CD4-positive, alpha-beta T cell (primary cell): ENCODE measurements around the gene PDE9A. TPM values are rescaled to one million over a fixed set of nuclear protein-coding genes. Genes with fewer than 3 reads are reported as not detected.
"Not testable (repeated sequence)": the region's sequence is repeated elsewhere in the genome, so short reads cannot be mapped to it uniquely, and the experiment has no call there.

Experiments
- ATAC-seq: fragments of 200-7000 bp; cut with Tn5 transposase; one replicate; pipeline ENCODE4 v1.10.0; 2022; ENCODE audit warnings: mild to moderate bottlenecking; ENCODE audit not compliant: poor library complexity
- CTCF ChIA-PET: fragments of 350-600 bp; sonication (Branson Sonifier 250); formaldehyde crosslinking; loops from one replicate; lab custom pipeline; 2021; ENCODE audit warnings: antibody characterized with exemption, inconsistent platforms; lab: Charles Lee
- POLR2A ChIA-PET: fragments of 350-600 bp; sonication (Branson Sonifier 250); formaldehyde crosslinking; loops from one replicate; lab custom pipeline; 2021; ENCODE audit warnings: antibody characterized with exemption, inconsistent platforms; lab: Charles Lee
- DNase-seq, 14 experiments: peaks; one replicate each; pipeline ENCODE4 v3.0.0-alpha.2; 2013 to 2020; ENCODE audit warnings: mixed read lengths in 2 of 14
- H3K27ac ChIP-seq, 2 donors: one replicate each; pipeline versions ENCODE4 v1.5.1 to v1.7.0; 2013; ENCODE audit warnings: low read length in 2 of 2, low read depth in 1 of 2, mild to moderate bottlenecking in 1 of 2
- H3K27me3 ChIP-seq, 2 experiments: 1 replicate in 1 of 2; 2 replicates in 1 of 2; pipeline versions ENCODE4 v1.6.1 to v1.7.0; 2013; ENCODE audit warnings: low read length in 2 of 2, control low read depth in 1 of 2, mild to moderate bottlenecking in 1 of 2, moderate library complexity in 1 of 2; ENCODE audit not compliant: insufficient read depth in 2 of 2, control insufficient read depth in 1 of 2
- H3K36me3 ChIP-seq: one replicate; pipeline ENCODE4 v1.6.1; 2013; ENCODE audit warnings: low read length, control low read depth; ENCODE audit not compliant: insufficient read depth
- H3K4me1 ChIP-seq: one replicate; pipeline ENCODE4 v1.6.1; 2013; ENCODE audit warnings: low read length, control low read depth; ENCODE audit not compliant: insufficient read depth
- H3K4me3 ChIP-seq: one replicate; pipeline ENCODE4 v1.5.1; 2013; ENCODE audit warnings: mild to moderate bottlenecking, low read length, moderate library complexity
- H3K9me3 ChIP-seq, 2 experiments: 1 replicate in 1 of 2; 2 replicates in 1 of 2; pipeline versions ENCODE4 v1.6.1 to v1.7.0; 2013; ENCODE audit warnings: low read length in 2 of 2, mild to moderate bottlenecking in 2 of 2, control low read depth in 1 of 2, moderate library complexity in 1 of 2; ENCODE audit not compliant: control insufficient read depth in 1 of 2, insufficient read depth in 1 of 2
- H3K27ac Mint-ChIP-seq: one replicate; pipeline ENCODE4 v1.8.0; 2020; ENCODE audit warnings: mixed read lengths
- H3K27me3 Mint-ChIP-seq: one replicate; pipeline ENCODE4 v1.8.0; 2021; ENCODE audit warnings: mixed read lengths
- H3K36me3 Mint-ChIP-seq: one replicate; pipeline ENCODE4 v1.8.0; 2021; ENCODE audit warnings: low read depth, mixed read lengths
- H3K4me1 Mint-ChIP-seq: one replicate; pipeline ENCODE4 v1.8.0; 2021; ENCODE audit warnings: low read depth, mixed read lengths
- H3K4me3 Mint-ChIP-seq: one replicate; pipeline ENCODE4 v1.8.0; 2020; ENCODE audit warnings: mild to moderate bottlenecking, mixed read lengths
- H3K9me3 Mint-ChIP-seq: one replicate; pipeline ENCODE4 v1.8.0; 2020; ENCODE audit warnings: mixed read lengths
- intact Hi-C, 2 experiments: fragments of 100-400 bp; cut with DNase I in 1 of 2; cut with micrococcal nuclease in 1 of 2; formaldehyde crosslinking; loops; one replicate each; pipeline versions ENCODE4 v1.15.1 to v1.9.0; 2023 to 2025; cut with DNase I, micrococcal nuclease
- total RNA-seq, 174 experiments: library from RNA in 2 of 174; stranded (reverse) in 2 of 174; gene quantifications; one replicate each; pipeline ENCODE4 v1.2.3 and lab custom pipeline; 2021 to 2026
- TF ChIP-seq, protein P1 (sequence below): fragments of 200-600 bp; IDR thresholded peaks from one replicate; pipeline ENCODE4 v1.8.0; 2022; ENCODE audit warnings: antibody characterized with exemption, mild to moderate bottlenecking

PDE9A gene
- total RNA-seq, 2 experiments from 2014 or later, result 12.6 to 13.2 TPM

DNA sequence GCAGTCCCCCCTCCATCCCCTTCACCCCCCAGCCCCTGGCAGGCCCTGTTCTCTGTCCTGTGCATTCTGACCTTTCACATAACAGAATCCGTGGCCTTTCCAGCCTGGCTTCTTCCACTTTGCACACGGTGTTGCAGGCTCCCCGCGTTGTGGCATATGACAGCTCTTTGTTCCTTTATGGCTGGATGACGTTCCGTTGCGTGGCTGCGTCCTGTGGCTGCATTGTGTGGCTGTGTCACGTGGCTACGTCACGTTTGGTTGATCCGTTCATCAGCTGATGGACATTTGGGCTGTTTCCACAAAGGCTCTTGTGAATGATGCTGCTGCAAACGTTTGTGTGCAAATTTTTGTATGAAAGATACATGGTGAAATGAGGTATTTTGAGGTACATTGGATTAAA, 53.3 kb downstream of the PDE9A start:
- DNase-seq (no peak), ATAC-seq (no peak)
- Histone ChIP-seq H3K9me3 (no peaks in the 10 kb centered on the region), H3K4me1 (no peaks in the 10 kb centered on the region), H3K4me3 (no peak overlapping the region), H3K27ac (no peak overlapping the region), H3K36me3 (no peaks in the 10 kb centered on the region), H3K27me3 (no peaks in the 10 kb centered on the region)
- Mint-ChIP-seq H3K36me3 (peaks cover 14% of the 10 kb centered on the region), H3K4me3 (no peak overlapping the region), H3K27me3 (no peaks in the 10 kb centered on the region), H3K9me3 (no peaks in the 10 kb centered on the region), H3K4me1 (no peaks in the 10 kb centered on the region), H3K27ac (no peak overlapping the region)
- TF ChIP-seq, protein P1, sequence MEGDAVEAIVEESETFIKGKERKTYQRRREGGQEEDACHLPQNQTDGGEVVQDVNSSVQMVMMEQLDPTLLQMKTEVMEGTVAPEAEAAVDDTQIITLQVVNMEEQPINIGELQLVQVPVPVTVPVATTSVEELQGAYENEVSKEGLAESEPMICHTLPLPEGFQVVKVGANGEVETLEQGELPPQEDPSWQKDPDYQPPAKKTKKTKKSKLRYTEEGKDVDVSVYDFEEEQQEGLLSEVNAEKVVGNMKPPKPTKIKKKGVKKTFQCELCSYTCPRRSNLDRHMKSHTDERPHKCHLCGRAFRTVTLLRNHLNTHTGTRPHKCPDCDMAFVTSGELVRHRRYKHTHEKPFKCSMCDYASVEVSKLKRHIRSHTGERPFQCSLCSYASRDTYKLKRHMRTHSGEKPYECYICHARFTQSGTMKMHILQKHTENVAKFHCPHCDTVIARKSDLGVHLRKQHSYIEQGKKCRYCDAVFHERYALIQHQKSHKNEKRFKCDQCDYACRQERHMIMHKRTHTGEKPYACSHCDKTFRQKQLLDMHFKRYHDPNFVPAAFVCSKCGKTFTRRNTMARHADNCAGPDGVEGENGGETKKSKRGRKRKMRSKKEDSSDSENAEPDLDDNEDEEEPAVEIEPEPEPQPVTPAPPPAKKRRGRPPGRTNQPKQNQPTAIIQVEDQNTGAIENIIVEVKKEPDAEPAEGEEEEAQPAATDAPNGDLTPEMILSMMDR, result no peak
- ChIA-PET POLR2A (no interaction called here), CTCF (no interaction called here)
- intact Hi-C loops, result no loop called here

DNA sequence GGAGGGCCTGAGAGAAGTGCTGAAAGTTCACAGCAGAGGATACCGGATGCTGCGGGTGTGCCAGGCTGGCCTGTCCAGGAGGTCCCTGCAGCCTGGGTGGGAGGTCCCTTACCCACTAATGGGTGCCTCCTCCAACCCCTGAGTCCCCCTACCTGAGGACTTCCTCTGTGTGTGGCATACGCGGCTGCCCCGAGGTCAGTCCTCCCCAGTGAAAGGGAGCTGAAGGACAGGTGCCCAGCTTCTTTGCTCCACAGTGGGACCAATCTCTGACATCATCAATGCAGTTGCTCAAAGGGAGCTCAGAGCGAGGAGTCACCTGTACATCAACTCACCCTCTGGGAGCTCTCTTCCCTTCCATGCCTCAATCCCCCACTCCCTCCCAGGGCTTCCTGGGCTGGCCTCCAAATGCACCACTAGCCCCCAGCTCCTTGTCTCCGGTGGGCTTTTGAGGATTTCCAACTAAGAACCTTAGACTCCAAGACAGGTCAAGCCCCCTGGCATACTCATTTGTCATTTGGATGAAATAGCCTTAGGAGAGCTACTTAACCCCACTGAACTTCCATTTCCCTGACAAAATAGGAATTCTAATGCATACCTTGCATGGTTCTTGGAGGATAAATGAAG, 53.9 kb downstream of the PDE9A start:
- H3K9me3 ChIP-seq, result no peaks in the 10 kb centered on the region
- H3K4me1 ChIP-seq, result no peaks in the 10 kb centered on the region
- no peak overlapping the region for H3K27ac ChIP-seq
- intact Hi-C loops, result no loop called here
- peaks cover 15% of the 10 kb centered on the region for H3K36me3 Mint-ChIP-seq
- H3K27me3 Mint-ChIP-seq, result no peaks in the 10 kb centered on the region
- no peaks in the 10 kb centered on the region for H3K36me3 ChIP-seq
- DNase-seq (no peak), ATAC-seq (no peak)
- ChIA-PET POLR2A (no interaction called here), CTCF (no interaction called here)
- TF ChIP-seq, protein P1, result no peak
- no peaks in the 10 kb centered on the region for H3K9me3 Mint-ChIP-seq
- no peaks in the 10 kb centered on the region for H3K27me3 ChIP-seq
- H3K27ac Mint-ChIP-seq, result no peak overlapping the region
- H3K4me3 ChIP-seq, result no peak overlapping the region
- no peak overlapping the region for H3K4me3 Mint-ChIP-seq
- no peaks in the 10 kb centered on the region for H3K4me1 Mint-ChIP-seq

DNA sequence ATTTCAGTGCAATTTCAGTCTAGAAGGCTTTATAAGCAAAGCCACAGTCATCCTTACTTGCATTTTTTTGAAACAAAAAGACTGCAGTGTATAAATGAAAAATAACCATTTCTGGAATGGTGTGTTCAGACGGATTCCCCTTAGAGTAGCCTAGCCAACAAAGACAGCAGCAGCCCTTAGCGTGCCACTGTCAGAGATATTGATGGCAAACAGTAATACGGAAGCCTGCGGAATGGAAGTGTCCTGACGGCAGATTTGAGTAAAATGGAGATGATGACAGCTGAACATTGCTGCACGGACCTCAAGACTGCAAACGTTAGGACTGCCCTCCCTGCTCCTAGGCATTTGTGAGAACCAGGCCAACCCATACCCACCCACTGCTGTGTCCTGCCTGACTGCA, 54.7 kb downstream of the PDE9A start:
- intact Hi-C loops, result no loop called here
- H3K27ac ChIP-seq, result no peak overlapping the region
- ChIA-PET CTCF (no interaction called here), POLR2A (no interaction called here)
- ATAC-seq (no peak), DNase-seq (no peak)
- Mint-ChIP-seq H3K27ac (no peak overlapping the region), H3K4me1 (no peaks in the 10 kb centered on the region), H3K4me3 (no peak overlapping the region), H3K9me3 (no peaks in the 10 kb centered on the region), H3K36me3 (peaks cover 10% of the 10 kb centered on the region), H3K27me3 (no peaks in the 10 kb centered on the region)
- H3K9me3 ChIP-seq, result no peaks in the 10 kb centered on the region
- H3K4me3 ChIP-seq, result no peak overlapping the region
- H3K27me3 ChIP-seq, result no peaks in the 10 kb centered on the region
- no peaks in the 10 kb centered on the region for H3K4me1 ChIP-seq
- TF ChIP-seq, protein P1, result no peak
- H3K36me3 ChIP-seq, result no peaks in the 10 kb centered on the region

DNA sequence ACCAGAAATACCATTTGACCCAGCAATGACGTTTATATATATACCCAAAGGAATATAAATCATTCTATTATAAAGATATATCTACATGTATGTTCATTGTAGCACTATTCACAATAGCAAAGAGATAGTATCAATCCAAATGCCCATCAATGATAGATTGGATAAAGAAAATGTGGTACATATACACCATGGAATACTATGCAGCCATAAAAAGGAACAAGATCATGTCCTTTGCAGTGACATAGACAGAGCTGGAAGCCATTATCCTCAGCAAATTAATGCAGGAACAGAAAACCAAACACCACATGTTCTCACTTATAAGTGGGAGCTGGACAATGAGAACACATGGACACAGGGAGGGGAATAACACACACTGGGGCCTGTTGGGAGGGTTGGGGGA, 55.5 kb downstream of the PDE9A start:
- H3K4me3 Mint-ChIP-seq, intact Hi-C loops, H3K4me3 ChIP-seq, H3K27ac ChIP-seq, H3K27me3 ChIP-seq, H3K36me3 Mint-ChIP-seq, POLR2A ChIA-PET, H3K4me1 ChIP-seq, H3K36me3 ChIP-seq, DNase-seq, H3K9me3 Mint-ChIP-seq, H3K9me3 ChIP-seq, H3K27me3 Mint-ChIP-seq, H3K27ac Mint-ChIP-seq, ATAC-seq, CTCF ChIA-PET, H3K4me1 Mint-ChIP-seq: not testable (repeated sequence)
